Measurements from ENCODE around the gene C11orf97. TPM values are rescaled to one million over a fixed set of nuclear protein-coding genes. Genes with fewer than 3 reads are reported as not detected.

C11orf97 gene
- total and polyA plus RNA-seq, 2 experiments from 2014 or later: not detected

- Mint-ChIP-seq H3K36me3 (ENCODE audit: low read depth) (no peaks in the 10 kb centered on the region), H3K4me3 (no peak overlapping the region), H3K4me1 (no peaks in the 10 kb centered on the region), H3K9me3 (no peaks in the 10 kb centered on the region), H3K27ac (no peak overlapping the region), H3K27me3 (ENCODE audit: insufficient read depth, low read depth, poor library complexity) (peaks cover 1% of the 10 kb centered on the region)
- H3K9me2 ChIP-seq (ENCODE audit: insufficient read depth): no peaks in the 10 kb centered on the region
- no peaks in the 10 kb centered on the region for H3F3A ChIP-seq (replicated peaks; ENCODE audit: low read depth)
- H3K27me3 ChIP-seq (ENCODE audit: insufficient read depth): peaks cover 9% of the 10 kb centered on the region
- H3K4me3 ChIP-seq: no peak overlapping the region
- H3K4me2 ChIP-seq: no peak overlapping the region
- H3K4me1 ChIP-seq (ENCODE audit: insufficient read depth): no peaks in the 10 kb centered on the region
- no peak for DNase-seq (ENCODE audit: low spot score)
- no peaks in the 10 kb centered on the region for H3K79me2 ChIP-seq (replicated peaks; ENCODE audit: insufficient read depth)
- no peak for TF ChIP-seq CTCF (conservative IDR thresholded peaks at IDR 0.05; ENCODE audit: low read depth in 2 of 2)
- TF ChIP-seq NANOG (IDR thresholded peaks at IDR 0.05; ENCODE audit: borderline replicate concordance): no peak
- no peak for TF ChIP-seq EZH2 (IDR thresholded peaks at IDR 0.05; ENCODE audit: low read depth, unreplicated experiment)
- TF ChIP-seq REST (IDR thresholded peaks at IDR 0.05; ENCODE audit: unreplicated experiment): no peak
- TF ChIP-seq STAT1 (IDR thresholded peaks at IDR 0.05; ENCODE audit: unreplicated experiment): no peak
- no peak for TF ChIP-seq ETS1 (IDR thresholded peaks at IDR 0.05)
- no peak for TF ChIP-seq ZNF331 (CRISPR knock-in tag; IDR thresholded peaks at IDR 0.05; ENCODE audit: low read depth)
- TF ChIP-seq POLR2AphosphoS5 (IDR thresholded peaks at IDR 0.05; ENCODE audit: low read depth): no peak
- TF ChIP-seq EZH2phosphoT487 (IDR thresholded peaks at IDR 0.05; ENCODE audit: unreplicated experiment): no peak
- no peak for TF ChIP-seq JUNB (IDR thresholded peaks at IDR 0.05; ENCODE audit: unreplicated experiment)
- TF ChIP-seq CREB1 (CRISPR knock-in tag; IDR thresholded peaks at IDR 0.05; ENCODE audit: low read depth): no peak
- TF ChIP-seq ZNF462 (CRISPR knock-in tag; IDR thresholded peaks at IDR 0.05): no peak
- no peak for TF ChIP-seq ZNF114 (CRISPR knock-in tag; IDR thresholded peaks at IDR 0.05)
- no peaks in the 10 kb centered on the region for H4K20me1 ChIP-seq (replicated peaks; ENCODE audit: insufficient read depth)
- ATAC-seq: no peak
- no peak overlapping the region for H3K27ac ChIP-seq (ENCODE audit: low read depth)
- H2AFZ ChIP-seq: no peak overlapping the region
- no peaks in the 10 kb centered on the region for H3K36me3 ChIP-seq (ENCODE audit: insufficient read depth)
Measured at GRCh38 chr11:94518300-94518699, 6.0 kb downstream of the C11orf97 start.

Measured in GM23338 (cell line).